Medulla oblongata (tissue), 1 donor: ENCODE data around the gene ANKRD44.

Experiments used
- DNase-seq: peaks from one replicate; pipeline ENCODE4 v3.0.0-alpha.2; 2015; ENCODE audit errors: extremely low spot score

ANKRD44 gene

GRCh38 chr2:196957881-196958525 is 352.6 kb downstream of the ANKRD44 start:
- DNase-seq, result no peak

- DNase-seq, result no peak
Observed at GRCh38 chr2:196957442-196957841, 353.1 kb downstream of the ANKRD44 start.

DNA sequence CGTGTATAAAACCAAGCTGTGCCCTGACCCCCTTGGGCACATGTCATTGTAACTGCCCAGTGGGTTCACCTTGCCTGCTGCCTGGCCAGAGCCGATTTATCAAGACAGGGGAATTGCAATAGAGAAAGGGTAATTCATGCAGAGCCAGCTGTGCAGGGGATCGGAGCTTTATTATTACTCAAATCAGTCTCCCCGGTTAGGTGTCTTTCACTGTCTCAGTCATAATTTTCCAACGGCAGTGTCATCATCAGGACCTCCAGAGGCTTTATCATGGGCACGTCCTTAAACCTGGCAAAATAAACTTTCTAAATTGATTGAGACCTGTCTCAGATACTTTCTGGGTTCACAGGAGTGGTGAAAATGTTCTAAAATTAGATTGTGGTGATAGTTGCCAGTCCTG is 354.5 kb downstream of the ANKRD44 start:
- no peak for DNase-seq

DNA sequence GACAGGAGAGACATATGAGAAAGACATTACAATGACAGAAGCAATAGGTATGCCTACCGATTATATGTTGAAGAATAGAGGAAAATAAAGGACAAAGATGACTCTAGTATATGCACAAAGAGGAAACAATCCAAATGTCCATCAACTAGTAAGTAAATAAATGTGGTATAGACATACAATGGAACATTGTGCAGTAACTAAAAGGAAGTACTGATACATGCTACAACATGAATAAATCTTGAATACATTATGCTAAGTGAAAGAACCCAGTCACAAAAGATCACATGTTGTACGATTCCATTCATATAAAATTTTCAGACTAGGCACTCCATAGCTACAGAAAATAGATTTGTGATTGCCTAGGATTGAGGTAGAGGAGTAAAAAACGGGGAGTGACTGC is 355.5 kb downstream of the ANKRD44 start:
- DNase-seq, result no peak

DNA sequence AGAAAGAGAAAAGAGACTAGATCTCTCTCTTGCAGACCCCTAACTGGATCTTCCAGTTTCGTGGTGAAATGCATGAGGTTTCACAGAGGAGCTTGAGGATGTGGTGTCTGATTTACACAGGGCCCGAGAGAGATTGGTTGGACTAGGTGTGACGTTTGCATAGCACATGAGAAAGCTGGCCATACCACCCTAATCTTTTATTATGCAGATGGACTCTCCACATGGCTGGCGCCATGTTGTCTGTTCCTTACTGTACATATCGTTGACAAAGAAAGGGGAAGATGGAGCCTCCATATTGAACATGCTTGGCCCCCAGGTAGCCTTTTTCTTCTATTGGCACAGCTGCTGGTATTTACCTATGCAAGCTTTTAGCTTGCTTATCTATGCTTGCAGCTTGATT is 356.6 kb downstream of the ANKRD44 start:
- no peak for DNase-seq

- DNase-seq, result no peak
Observed at GRCh38 chr2:196952936-196953335, 357.6 kb downstream of the ANKRD44 start.

GRCh38 chr2:196951973-196952372 is 358.6 kb downstream of the ANKRD44 start:
- DNase-seq, result no peak

DNA sequence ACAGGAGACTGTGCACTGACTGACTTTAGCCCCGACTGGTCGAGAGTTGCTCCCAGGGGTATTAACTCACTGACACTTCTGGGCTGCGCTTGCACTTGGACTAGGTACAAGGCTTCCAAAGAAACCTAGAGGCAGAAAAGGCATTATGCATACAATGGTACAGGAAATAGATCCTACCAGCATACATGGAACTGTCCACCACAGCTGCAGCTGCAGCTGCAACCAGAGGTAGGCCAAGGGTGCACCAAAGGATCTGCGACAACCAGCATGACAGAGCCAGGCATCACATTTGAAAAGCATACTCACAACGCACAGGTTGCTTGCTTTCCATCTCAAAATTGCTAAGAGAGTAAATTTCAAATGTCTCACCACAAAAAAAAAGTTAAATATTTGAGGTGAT is 361.5 kb downstream of the ANKRD44 start:
- no peak for DNase-seq

- no peak for DNase-seq
Observed at GRCh38 chr2:196944570-196944969, 366.0 kb downstream of the ANKRD44 start.

GRCh38 chr2:196941398-196942078 is 369.0 kb downstream of the ANKRD44 start:
- DNase-seq, result no peak

GRCh38 chr2:196939371-196939770 is 371.2 kb downstream of the ANKRD44 start:
- no peak for DNase-seq
